NCI-H446 (cell line): ENCODE results near the gene SOWAHD.
"Not testable (repeated sequence)": the region's sequence is repeated elsewhere in the genome, so short reads cannot be mapped to it uniquely, and the experiment has no call there.

Experiments used
- DNase-seq, 2 experiments: peaks; one replicate each; lab custom pipeline; 2025; lab: John Stamatoyannopoulos, UW

The SOWAHD gene

GRCh38 chrX:119758731-119759247 lies 401 bp downstream of the SOWAHD start:
- no peak for DNase-seq

- no peak for DNase-seq
These were observed 919 bp downstream of the SOWAHD start for GRCh38 chrX:119759248-119759766.

GRCh38 chrX:119760026-119760877 lies 1.9 kb downstream of the SOWAHD start:
- DNase-seq = no peak

GRCh38 chrX:119762718-119763117 lies 4.3 kb downstream of the SOWAHD start:
- DNase-seq = no peak

GRCh38 chrX:119763181-119763580 lies 4.8 kb downstream of the SOWAHD start:
- no peak for DNase-seq

- DNase-seq = no peak
These were observed 5.5 kb downstream of the SOWAHD start for GRCh38 chrX:119763836-119764387.

- DNase-seq = not testable (repeated sequence)
These were observed 10.0 kb downstream of the SOWAHD start for GRCh38 chrX:119768436-119768835.

GRCh38 chrX:119769388-119769787 lies 11.0 kb downstream of the SOWAHD start:
- DNase-seq = not testable (repeated sequence)

GRCh38 chrX:119775517-119776238 lies 17.3 kb downstream of the SOWAHD start:
- no peak for DNase-seq

GRCh38 chrX:119778829-119779228 lies 20.4 kb downstream of the SOWAHD start:
- DNase-seq = no peak

- DNase-seq = no peak
These were observed 24.6 kb downstream of the SOWAHD start for GRCh38 chrX:119783026-119783425.

GRCh38 chrX:119784747-119785446 lies 26.5 kb downstream of the SOWAHD start:
- no peak for DNase-seq

- DNase-seq = no peak
These were observed 32.6 kb downstream of the SOWAHD start for GRCh38 chrX:119790977-119791436.

GRCh38 chrX:119791437-119792231 lies 33.2 kb downstream of the SOWAHD start, which contains the start of gene RPL39:
TSS of gene RPL39 (minus strand) at chrX:119791630. CDS start at chrX:119791576, 54 bp downstream.
- peak; percentile 58 to 90 for DNase-seq

GRCh38 chrX:119801253-119802221 lies 43.1 kb downstream of the SOWAHD start:
- no peak for DNase-seq

- DNase-seq = no peak
These were observed 44.2 kb downstream of the SOWAHD start for GRCh38 chrX:119802546-119802945.

GRCh38 chrX:119808461-119808860 lies 50.1 kb downstream of the SOWAHD start:
- DNase-seq = not testable (repeated sequence)

- DNase-seq = no peak
These were observed 50.8 kb downstream of the SOWAHD start for GRCh38 chrX:119809185-119809666.
